ENCODE results near the gene ATP5PO.

ATP5PO gene, protein sequence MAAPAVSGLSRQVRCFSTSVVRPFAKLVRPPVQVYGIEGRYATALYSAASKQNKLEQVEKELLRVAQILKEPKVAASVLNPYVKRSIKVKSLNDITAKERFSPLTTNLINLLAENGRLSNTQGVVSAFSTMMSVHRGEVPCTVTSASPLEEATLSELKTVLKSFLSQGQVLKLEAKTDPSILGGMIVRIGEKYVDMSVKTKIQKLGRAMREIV

DNA sequence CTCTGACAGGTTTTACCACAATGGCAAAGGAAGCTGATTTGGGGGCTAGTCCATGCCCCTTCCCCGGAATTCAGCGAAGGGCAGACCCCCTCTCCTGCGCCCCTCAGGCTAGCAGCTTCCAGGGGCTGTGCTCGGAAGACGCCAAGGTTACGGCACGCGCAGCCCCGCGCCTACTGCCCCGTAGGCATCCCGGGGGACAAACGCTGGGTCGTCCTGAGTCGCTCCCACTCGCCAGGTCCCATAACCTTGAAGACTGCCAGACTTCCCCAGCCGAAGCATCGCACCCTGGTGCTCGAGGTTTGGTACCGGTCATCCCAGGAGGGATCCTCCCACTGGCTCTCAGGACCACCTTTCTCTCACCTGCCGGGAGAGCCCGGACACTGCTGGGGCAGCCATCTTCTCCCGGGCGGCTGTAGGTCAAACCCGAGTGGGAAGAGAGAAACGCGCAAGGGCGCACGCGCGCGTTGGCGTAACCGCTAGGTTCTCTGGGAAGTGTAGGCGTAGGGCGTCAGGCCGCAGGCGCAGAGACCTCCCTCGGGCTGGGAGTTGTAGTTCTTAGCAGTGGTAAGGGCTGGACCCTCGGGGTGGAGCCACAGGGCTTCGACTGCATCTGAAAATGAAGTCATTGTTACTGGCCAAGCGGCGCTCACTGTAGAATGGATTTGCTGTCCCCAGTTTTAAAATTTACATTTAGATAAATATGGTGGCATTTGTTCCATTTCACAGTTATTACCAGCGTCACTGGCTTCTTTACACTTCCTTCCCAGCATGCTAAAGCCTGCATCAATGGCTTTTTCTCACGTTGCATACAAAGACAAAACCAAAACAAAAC, at the start of gene ATP5PO:
TSS of gene ATP5PO (minus strand) at position 437 of the 832 bp plus-strand sequence. CDS start at position 396, 41 bp downstream.
- DNase-seq (ENCODE audit: low read depth), result peak; percentile 96

DNA sequence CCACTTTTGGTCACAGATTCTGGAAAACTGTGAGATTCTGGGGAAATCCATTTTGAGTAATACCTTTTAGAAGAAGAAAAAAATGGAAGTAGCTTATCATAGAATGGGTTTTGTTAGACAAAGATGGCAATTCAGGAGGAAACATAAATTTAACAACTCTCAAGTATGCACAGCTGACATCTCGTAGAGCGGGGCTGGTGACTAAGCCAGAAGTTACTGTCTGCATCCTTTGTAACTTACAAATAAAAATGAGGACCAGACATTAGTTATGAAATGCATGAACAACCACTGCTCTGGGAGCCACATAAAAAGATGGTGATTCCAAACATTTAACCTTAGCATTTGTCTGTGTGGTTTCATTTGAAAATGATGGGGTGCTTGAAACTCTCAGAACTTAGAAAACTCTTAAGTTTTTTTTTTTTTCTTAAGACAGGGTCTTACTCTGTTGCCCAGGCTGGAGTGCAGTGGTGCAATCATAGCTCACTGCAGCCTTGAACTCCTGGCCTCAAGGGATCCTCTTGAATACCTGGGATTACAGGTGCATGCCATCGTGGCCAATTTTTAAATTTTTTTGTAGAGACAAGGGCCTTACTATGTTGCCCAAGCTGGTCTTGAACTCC, 49.2 kb upstream of the ATP5PO start:
- no peak for DNase-seq (ENCODE audit: low read depth)

DNA sequence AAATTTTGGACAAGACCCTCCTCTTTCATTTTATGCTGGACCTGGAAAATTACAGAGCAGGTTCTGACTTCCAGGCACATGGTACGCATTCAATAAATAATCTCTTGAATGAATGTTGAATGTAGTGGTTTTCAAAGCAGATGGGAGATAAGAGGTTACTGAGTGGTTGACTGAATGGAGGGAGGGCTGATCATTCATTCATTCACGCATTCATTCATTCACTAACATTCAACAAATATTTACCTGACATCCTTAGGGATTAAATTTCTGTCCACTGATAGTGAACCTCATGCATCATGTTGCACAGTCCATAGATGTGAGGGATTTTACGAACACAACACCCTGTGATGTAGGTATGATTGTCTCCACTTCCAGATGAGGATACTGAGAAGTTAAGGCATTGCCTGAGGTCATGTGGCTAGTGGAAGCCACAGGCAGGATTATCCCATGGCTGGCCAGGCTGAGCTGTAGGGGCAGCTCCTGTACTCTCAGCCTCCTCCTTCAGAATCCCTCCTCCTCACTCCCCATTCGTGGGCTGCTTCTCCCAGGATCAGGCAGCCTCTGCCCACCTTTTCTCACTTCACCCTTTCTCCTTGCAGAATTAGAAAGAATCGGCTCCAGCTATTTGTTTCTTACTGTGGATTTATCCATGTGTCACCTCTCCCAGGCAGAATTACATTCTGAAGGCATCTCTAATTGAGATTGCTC, 48.4 kb upstream of the ATP5PO start:
- no peak for DNase-seq (ENCODE audit: low read depth)

DNA sequence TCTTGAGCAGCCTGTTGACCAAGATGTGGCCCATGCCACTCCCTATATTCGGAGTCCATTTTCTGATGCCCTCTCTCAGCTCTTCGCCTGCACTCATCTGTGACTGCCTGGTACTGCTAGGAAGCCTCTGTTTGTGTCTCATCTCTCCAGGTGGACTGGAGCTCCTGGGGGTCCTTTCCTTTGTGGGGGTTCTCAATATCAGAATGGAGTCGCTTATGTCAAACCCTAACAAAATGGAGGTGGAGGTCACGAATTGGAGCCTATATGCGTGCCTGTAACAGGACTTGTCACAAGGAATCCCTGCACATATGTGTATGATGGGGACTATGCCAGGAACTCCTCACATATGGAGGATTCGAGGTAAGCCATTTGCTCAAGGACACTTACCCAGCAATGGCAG, 46.7 kb upstream of the ATP5PO start:
- no peak for DNase-seq (ENCODE audit: low read depth)

DNA sequence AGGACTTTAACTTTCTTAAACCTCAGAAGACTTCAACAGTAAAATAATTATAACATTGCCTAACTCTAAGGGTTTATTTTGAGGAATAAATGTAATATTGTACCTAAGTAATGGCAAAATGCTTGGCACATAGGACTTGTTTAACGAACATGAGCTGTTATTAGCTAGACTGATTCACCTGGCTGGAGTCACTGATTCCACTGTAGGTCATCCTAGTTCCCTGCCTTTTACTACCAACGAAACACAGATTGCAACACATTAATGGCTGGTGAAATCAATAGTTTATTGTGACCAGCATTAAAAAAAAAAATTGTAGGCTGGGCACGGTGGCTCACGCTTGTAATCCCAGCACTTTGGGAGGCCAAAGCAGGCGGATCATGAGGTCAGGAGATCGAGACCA, 45.5 kb upstream of the ATP5PO start:
- no peak for DNase-seq (ENCODE audit: low read depth)

DNA sequence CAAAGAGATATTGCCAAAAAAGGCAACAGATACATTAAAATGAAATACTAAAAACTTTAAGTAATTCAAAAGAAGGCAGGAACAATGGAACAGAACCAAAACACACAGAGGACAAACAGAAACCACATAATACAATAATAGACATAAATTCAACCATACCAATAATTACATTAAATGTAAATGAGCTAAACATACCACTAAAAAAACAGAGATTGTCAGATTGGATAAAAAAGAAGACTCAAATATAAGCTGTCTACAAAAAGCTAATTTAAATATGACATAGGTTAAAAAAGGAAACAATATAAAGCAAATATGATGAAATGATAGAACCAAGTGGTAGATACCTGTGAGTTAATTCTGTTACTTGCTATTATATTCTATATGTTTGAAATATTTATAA, 44.1 kb upstream of the ATP5PO start:
- DNase-seq (ENCODE audit: low read depth), result no peak

DNA sequence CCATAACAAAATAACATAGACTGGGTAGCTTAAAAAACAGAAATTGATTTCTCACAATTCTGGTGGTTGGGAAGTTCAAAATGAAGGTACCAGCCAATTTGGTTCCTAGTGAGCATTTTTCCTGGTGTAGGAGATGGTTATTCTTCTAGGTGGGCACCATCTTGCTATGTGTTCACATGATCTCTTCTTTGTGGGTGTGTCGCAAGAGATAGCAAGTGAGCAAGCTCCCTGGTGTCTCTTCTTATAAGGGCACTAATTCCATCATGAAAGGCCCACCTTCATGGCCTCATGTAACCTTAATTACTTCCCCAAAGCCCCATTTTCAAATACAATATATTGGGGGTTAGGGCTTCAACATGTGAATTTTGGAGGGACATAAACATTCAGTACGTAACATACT, 38.8 kb upstream of the ATP5PO start:
- DNase-seq (ENCODE audit: low read depth), result no peak

DNA sequence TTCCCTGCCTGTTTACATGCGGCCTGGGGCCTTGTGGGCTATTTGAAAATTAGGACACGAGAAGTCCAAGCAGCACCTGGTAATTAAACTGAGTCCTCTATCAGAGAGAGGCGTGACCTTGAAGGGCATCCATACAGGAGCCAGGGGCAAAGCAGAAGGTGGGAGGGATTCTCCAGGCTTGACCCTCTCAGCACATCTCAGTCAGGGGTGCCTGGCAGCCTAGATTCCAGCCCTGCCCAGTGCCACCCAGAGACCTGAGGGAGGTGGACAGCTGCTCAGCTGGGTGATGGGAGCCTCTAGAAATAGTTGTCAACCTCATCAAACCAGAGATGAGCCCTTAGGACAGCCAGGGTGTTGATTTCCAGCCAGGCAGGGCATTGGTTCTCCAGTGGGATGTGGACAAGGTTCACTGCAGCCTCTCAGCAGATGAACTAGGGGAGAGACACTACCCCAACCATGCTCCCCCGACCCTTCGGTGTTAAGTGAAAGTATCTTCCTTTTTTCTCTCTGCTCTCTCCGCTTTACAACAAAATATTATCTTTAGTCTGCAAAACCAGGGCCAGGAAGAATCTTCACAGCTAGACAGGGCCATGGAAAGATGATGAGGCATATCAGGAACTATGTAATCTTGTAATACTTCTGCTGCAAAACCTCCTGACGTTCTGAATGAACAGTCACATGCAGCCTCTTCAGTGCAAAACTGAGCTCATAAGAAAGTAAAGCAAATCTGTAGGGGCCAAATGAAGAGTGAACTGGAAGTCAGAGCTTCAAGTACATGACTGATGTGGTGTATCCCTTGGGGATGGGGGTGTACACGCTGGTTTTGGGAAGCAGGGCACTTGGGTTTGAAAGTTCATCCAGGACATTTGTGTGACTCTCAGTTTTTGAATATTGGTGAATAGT, 35.9 kb upstream of the ATP5PO start:
- no peak for DNase-seq (ENCODE audit: low read depth)

DNA sequence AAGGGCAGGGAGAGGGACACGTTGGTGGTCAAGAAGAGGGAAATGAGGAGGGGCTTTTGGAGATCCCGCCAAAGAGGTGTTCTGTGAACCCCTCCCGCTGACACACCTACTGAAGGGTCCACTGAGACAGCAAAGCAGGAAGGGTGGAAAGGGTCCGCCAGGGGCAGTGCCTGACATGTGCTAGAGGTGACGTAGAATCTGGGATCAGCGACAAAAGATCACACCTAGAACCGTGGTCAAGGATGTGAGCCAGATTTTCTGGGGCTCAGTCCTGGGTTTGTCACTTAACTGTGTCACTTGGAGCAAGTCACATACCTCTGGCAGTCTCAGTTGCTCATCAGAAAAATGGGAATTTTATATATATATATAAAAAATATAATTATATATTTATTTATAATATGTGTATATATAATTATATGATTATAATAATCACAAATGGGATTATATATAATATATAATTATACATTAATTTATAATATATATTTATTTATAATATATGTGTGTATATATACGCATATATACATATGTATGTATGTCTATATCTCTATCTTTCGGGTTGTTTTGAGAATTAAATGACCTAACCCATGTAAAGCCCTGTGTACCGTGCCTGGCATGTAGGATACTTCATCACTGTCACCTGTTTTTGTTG, 35.0 kb upstream of the ATP5PO start:
- DNase-seq (ENCODE audit: low read depth), result no peak

DNA sequence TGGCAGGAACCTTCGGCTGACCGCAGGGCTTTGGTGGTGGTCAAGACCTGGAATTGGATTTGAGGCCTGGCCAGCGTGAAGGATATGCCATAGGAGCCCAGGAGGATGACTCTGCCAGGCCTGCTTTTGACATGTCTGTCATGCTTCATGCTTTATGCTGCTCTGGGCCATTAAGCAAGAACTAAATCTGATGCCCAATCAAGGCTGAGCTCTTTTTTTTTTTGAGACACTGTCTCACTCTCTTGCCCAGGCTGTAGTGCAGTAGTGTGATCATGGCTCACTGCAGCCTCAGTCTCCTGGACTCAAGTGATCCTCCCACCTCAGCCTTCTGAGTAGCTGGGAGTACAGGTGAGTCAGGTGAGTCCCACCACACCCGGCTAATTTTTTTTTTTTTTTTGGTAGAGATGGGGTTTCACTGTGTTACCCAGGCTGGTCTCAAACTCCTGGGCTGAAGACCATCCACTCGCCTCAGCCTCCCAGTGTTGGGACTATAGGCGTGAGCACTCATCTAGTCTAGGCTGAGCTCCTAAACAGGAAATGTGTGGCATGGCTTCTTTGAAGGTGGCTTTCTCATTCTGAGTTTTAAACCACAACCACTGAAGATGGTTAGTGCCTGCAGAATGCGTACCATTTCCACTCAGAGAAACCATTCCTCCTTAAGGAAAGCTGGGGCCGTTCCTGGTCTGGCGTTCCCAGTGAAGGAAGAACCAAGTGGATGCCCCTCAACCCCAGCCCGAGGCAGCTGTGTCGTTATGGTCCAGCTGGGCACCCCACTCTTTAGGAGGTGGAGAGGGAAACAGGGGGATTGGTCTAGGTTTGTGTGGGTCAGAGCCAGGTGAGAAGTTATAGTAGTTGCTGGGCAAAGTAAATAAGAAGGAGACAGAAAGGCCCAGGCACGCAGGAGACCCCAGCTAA, 34.2 kb upstream of the ATP5PO start:
- peak; percentile 24 for DNase-seq (ENCODE audit: low read depth)

DNA sequence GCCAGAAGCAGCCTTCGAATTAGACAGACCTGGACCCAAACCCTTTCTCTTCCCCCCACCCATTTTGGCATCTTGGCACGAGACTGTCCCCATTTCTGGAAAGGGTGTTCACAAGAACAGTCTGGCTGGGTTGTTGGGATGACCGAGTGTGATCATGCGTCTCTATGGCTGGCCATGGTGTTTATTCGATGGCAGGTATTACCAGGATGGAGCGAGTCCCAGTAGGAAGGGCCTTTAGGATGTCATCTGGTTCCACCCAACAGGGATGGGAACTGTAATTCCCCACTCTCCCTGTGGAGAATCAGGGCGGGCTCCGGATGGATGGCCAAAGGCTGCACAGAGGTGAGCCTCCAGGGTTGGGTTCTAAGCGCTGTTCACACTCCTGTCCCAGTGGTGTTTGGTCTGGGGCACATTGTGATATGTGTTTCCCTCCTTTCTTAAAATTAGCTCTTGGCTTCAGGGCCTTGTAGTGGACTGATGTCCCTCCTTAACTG, 33.4 kb upstream of the ATP5PO start:
- no peak for DNase-seq (ENCODE audit: low read depth)

DNA sequence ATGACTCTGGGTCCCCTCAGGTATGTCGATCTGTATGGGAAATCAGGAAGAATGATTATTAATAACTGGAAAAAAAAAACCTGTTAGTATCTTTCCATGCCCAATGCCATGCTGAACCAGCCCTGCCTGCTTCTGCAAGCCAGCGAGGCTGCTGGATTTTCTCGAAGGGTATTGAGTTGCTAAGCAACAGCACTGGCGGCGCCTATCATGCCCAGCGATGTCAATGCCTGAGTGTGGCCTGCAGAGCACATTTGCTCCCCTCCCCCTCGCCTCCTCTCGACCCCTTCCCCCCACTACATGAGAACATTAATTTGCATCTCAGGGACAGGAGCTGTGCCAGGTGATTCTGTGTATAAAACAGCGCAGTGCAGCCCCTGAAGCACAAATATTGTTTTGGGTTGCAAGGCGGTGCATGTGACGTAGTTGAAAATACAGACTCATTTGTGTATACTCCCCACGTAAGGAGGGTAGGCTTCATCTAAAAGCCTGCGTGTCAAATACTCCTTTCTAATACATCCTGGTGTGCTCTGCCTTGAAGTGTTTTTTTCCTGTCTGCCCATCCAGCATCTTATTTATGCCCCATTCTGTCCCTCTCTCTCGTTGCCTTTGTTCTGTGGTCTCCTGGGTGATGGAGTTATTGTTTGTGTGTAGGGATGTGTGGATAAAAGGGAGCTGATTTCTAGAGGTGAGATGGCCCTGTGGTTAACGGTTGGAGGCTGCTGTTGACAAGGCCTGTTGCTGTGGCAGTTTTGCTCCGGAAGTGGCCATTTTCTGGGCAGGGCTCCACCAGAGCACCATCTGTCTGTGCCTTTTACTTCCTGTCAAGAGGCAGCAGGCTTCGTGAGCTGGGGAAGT, 32.7 kb upstream of the ATP5PO start:
- DNase-seq (ENCODE audit: low read depth), result peak; percentile 62

DNA sequence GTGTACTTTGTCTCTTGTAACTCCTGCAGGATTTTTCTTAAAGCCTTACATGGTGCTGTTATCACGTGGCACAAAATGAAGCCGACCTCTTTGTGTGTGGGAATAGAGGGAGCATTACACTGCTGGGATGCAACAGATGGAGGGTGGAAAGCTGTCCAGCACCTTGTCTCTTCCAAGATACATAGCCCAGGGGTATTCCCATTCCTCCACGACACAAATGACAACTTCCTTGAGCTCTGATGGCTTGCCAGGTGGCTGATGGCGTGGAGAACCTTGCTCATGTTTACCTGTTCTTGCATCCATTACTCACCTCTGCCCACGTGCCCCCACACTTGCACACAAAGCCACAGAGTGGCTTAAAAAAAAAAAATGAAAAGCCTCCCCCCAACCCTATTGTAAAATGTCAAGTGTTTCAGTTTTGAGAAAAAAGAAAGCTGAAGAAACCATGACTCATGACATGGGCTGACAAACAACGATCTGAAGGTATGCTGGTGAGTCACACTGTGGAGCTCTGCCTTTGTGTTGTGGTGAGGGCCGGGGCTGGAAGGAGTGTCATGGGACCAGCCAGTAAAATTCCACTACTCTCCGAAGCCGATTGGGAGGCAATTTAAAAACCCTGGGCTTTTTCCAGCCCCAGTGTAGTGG, 32.0 kb upstream of the ATP5PO start:
- peak; percentile 67 for DNase-seq (ENCODE audit: low read depth)

DNA sequence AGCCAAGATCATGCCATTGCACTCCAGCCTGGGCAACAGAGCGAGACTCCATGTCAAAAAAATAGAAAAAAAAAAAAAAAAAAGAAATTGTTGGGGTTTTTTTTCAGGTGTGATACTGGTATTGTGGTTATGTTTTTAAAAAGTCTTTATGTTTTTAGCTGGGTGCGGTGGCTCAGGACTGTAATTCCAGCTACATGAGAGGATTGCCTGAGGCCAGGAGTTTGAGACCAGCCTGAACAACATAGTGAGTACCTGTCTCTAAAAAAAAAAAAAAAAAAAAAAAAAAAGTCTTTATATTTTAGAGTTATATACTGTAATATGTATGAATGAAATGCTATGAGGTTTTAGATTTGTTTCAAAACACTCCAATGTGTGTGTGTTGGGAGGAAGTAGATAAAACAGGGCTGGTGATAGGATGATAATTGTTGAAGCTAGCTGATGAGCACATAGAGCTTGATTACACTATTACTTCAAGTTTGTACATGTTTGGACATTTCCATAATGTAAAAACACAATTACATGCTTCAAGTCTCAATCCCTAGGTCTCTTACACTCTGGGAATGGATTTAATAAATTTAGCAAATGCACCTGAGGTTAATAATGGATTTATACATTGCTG, 30.2 kb upstream of the ATP5PO start:
- no peak for DNase-seq (ENCODE audit: low read depth)

DNA sequence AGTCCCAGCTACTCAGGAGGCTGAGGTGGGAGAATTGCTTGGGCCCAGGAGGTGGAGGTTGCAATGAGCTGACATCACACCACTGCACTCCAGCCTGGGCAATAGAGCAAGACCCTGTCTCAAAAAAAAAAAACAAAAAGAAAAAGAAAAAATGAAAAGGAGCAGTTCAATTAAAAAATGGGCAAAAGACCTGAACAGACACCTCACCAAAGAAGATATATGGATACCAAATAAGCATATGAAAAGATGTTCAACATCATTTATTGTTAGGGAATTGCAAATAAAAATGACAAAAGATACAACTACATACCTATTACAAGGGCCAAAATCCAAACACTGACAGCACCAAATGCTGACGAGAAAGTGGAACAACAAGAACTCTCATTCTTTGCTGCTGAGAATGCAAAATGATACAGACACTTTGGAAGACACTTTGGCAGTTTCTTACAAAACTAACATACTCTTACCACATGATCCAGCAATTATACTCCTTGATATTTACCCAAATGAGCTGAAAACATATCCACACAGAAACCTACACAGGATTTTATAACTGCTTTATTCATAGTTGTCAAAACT, 28.7 kb upstream of the ATP5PO start:
- DNase-seq (ENCODE audit: low read depth), result no peak

DNA sequence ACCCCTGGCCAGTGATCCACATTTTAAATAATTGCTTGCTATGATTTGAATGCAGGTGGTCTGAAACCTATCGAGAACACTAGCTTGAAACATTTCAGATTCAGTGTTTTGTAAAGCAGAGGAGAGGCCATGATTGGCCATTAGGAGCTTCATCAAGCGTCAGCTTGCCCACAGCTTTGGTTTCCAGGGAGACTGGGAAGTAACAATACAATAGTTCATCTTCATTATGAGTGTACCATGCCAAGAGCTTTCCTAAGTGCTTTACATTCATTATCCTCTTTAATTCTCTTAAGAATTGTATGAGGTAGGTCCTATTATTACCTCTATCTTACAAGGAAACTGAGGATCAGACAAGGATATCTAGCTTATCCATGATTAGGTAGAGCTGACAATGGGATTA, 27.7 kb upstream of the ATP5PO start:
- DNase-seq (ENCODE audit: low read depth), result no peak

DNA sequence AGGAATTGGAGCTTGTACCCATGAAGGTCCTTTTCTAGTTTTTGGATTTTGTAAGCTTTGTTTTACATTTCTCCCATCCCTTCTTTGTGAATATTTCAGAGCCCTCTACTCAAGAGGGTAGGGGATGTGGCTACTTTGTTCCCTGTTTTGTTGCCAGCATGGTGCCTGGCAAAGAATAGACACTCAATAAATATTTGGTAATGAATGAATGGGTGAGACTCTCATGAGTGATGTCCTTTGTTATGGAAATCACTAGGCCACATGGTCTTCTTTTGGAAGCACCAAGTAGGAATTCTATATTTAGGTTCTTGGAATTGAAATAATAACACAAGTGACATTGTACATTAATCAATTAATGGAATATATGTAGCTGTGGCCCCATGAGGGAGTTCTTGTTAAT, 26.8 kb upstream of the ATP5PO start:
- no peak for DNase-seq (ENCODE audit: low read depth)

DNA sequence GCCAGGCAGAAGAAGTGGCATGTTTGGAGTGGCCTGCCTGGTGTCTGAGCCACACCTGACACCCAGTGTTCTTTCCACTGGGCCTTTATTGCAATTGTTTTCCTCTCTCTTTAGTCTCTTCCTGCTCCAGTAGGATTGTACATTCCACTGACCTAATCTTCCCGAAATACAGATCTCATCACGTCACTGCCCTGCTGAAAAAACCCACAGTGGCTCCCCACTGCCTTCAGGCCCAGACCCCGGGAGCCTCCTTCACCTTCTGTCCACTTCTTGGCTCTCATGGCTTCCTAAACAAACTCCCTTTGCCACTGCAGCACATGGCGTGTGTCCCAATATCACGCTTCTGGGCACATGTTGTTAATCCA, 25.3 kb upstream of the ATP5PO start:
- no peak for DNase-seq (ENCODE audit: low read depth)

All from stimulated activated CD8-positive, alpha-beta memory T cell treated with anti-CD3 and anti-CD28 coated beads, Interleukin-4, amount 100 ng/mL, for 24 hours (primary cell).